PC-3 (cell line): ENCODE measurements around the gene CEP170. TPM values are rescaled to one million over a fixed set of nuclear protein-coding genes. Genes with fewer than 3 reads are reported as not detected.
A peak's percentile ranks its signal among the peaks of the same experiment; 100 is the strongest.

ENCODE experiments used
- ATAC-seq: fragments of 200-7000 bp; cut with Tn5 transposase; 2 replicates; pipeline ENCODE4 v1.9.1; 2020; ENCODE audit warnings: mild to moderate bottlenecking, moderate library complexity
- BruUV-seq: library from RNA; stranded (reverse); fragments of 400-500 nt; replicated peaks from 2 replicates; lab custom pipeline; 2021; lab: Mats Ljungman, UMichigan
- CTCF ChIA-PET: fragments of 300-600 bp; sonication (Branson Sonifier 250); formaldehyde crosslinking; loops from one replicate; lab custom pipeline; 2022; ENCODE audit warnings: antibody characterized with exemption; lab: Charles Lee
- POLR2A ChIA-PET: fragments of 300-600 bp; sonication (Branson Sonifier 250); formaldehyde crosslinking; loops from one replicate; lab custom pipeline; 2022; ENCODE audit warnings: antibody characterized with exemption; ENCODE audit not compliant: unreplicated experiment; lab: Charles Lee
- DNase-seq: peaks from one replicate; pipeline ENCODE4 v3.0.0-alpha.2; 2015
- H2AFZ ChIP-seq: fragments of 300-600 bp; sonication (generic); 2 replicates; pipeline ENCODE4 v1.6.0; 2016; ENCODE audit warnings: antibody characterized with exemption, low read length
- H3F3A ChIP-seq: fragments of 300-600 bp; sonication (generic); one replicate; pipeline ENCODE4 v1.6.0; 2017; ENCODE audit warnings: antibody characterized with exemption, low read length, control low read depth, mild to moderate bottlenecking; ENCODE audit not compliant: unreplicated experiment
- H3K27ac ChIP-seq: fragments of 300-600 bp; sonication (generic); 2 replicates; pipeline ENCODE4 v1.5.1; 2016; ENCODE audit warnings: mild to moderate bottlenecking, low read length
- H3K27me3 ChIP-seq: fragments of 300-600 bp; sonication (generic); 2 replicates; pipeline ENCODE4 v1.6.1; 2016; ENCODE audit warnings: low read length, mixed read lengths
- H3K36me3 ChIP-seq: fragments of 300-600 bp; sonication (generic); 2 replicates; pipeline ENCODE4 v1.6.1; 2016; ENCODE audit warnings: low read depth, mixed run types, low read length, mixed read lengths
- H3K4me1 ChIP-seq: fragments of 300-600 bp; sonication (generic); 2 replicates; pipeline ENCODE4 v1.5.1; 2016; ENCODE audit warnings: low read length; ENCODE audit not compliant: insufficient read depth
- H3K4me2 ChIP-seq: fragments of 300-600 bp; sonication (generic); 2 replicates; pipeline ENCODE4 v1.6.0; 2016; ENCODE audit warnings: low read length
- H3K4me3 ChIP-seq: fragments of 300-600 bp; sonication (generic); 2 replicates; pipeline ENCODE4 v1.5.1; 2016; ENCODE audit warnings: mild to moderate bottlenecking, low read length, mixed read lengths
- H3K79me2 ChIP-seq: fragments of 300-600 bp; sonication (generic); 2 replicates; pipeline ENCODE4 v1.6.1; 2017; ENCODE audit warnings: low read length, mixed read lengths
- H3K9ac ChIP-seq: fragments of 300-600 bp; sonication (generic); 2 replicates; pipeline ENCODE4 v1.6.0; 2016; ENCODE audit warnings: mild to moderate bottlenecking, low read length
- H3K9me2 ChIP-seq: fragments of 300-600 bp; sonication (generic); replicated peaks from 2 replicates; pipeline ENCODE4 v1.6.1; 2016; ENCODE audit warnings: mixed run types, low read length, mixed read lengths
- H3K9me3 ChIP-seq: fragments of 300-600 bp; sonication (generic); 2 replicates; pipeline ENCODE4 v1.6.1; 2016; ENCODE audit warnings: low read length, mixed read lengths
- H4K20me1 ChIP-seq: fragments of 300-600 bp; sonication (generic); 2 replicates; pipeline ENCODE4 v1.6.1; 2016; ENCODE audit warnings: low read length, mixed read lengths
- EZH2 ChIP-seq: fragments of 300-600 bp; sonication (generic); IDR thresholded peaks from one replicate; pipeline ENCODE4 v1.6.1; 2017; ENCODE audit warnings: antibody characterized with exemption, mild to moderate bottlenecking, low read length; ENCODE audit not compliant: unreplicated experiment
- EZH2phosphoT487 ChIP-seq: fragments of 300-600 bp; sonication (generic); IDR thresholded peaks from 2 replicates; pipeline ENCODE4 v1.6.1; 2018; ENCODE audit warnings: mild to moderate bottlenecking, antibody characterized with exemption, low read length, borderline replicate concordance
- intact Hi-C: fragments of 100-400 bp; cut with micrococcal nuclease; formaldehyde crosslinking; loops from 2 replicates; pipeline ENCODE4 v1.9.0; 2023
- total RNA-seq: library from RNA; depleted of rRNA; stranded (reverse); fragments of >200 nt; gene quantifications from 2 replicates; pipeline ENCODE4 v1.2.3, GENCODE V29; 2014
- TF ChIP-seq, protein P1 (sequence below): fragments of 300-600 bp; sonication (generic); conservative IDR thresholded peaks from 2 replicates; pipeline ENCODE4 v1.5.1; 2017; ENCODE audit warnings: antibody characterized with exemption, low read depth, mild to moderate bottlenecking, low read length

CEP170 gene
- total RNA-seq, 1 experiment from 2014 or later = 65.3 TPM

DNA sequence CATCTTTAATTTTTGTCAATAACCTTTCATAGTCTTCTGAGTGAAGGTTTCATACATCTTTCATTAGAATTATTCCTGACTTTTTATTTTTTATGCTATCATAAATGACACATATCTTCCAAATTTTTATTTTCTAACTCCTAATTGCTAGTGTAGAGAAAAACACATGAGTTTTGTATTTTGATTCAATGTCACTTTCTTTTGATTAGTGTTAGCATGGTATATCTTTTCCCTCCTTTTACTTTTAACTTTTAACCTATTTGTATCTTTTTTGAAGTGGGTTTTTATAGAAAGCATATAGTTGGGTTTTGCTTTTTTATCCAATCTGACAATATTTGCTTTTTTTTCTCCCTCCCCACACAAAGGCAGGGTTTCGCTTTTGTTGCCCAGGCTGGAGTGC lies 44.0 kb upstream of the CEP170 start:
- Histone ChIP-seq H3K4me2 (no peak overlapping the region), H3K9me3 (peaks cover 8% of the 10 kb centered on the region; the same call in 1 of the 2 replicates), H4K20me1 (no peaks in the 10 kb centered on the region), H3K79me2 (no peaks in the 10 kb centered on the region), H3K4me1 (no peaks in the 10 kb centered on the region), H3K27me3 (no peaks in the 10 kb centered on the region), H3K9me2 (no peaks in the 10 kb centered on the region), H3K9ac (no peak overlapping the region), H3K36me3 (peaks cover 21% of the 10 kb centered on the region), H3F3A (no peaks in the 10 kb centered on the region), H3K4me3 (no peak overlapping the region), H3K27ac (no peak overlapping the region), H2AFZ (no peak overlapping the region)
- intact Hi-C loops = no loop called here
- no peak for DNase-seq
- no TSS peak for BruUV-seq
- CTCF ChIA-PET = no interaction called here
- ATAC-seq = no peak
- POLR2A ChIA-PET = no interaction called here
- no peak for TF ChIP-seq EZH2phosphoT487
- no peak for TF ChIP-seq EZH2
- TF ChIP-seq, protein P1, sequence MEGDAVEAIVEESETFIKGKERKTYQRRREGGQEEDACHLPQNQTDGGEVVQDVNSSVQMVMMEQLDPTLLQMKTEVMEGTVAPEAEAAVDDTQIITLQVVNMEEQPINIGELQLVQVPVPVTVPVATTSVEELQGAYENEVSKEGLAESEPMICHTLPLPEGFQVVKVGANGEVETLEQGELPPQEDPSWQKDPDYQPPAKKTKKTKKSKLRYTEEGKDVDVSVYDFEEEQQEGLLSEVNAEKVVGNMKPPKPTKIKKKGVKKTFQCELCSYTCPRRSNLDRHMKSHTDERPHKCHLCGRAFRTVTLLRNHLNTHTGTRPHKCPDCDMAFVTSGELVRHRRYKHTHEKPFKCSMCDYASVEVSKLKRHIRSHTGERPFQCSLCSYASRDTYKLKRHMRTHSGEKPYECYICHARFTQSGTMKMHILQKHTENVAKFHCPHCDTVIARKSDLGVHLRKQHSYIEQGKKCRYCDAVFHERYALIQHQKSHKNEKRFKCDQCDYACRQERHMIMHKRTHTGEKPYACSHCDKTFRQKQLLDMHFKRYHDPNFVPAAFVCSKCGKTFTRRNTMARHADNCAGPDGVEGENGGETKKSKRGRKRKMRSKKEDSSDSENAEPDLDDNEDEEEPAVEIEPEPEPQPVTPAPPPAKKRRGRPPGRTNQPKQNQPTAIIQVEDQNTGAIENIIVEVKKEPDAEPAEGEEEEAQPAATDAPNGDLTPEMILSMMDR = no peak

DNA sequence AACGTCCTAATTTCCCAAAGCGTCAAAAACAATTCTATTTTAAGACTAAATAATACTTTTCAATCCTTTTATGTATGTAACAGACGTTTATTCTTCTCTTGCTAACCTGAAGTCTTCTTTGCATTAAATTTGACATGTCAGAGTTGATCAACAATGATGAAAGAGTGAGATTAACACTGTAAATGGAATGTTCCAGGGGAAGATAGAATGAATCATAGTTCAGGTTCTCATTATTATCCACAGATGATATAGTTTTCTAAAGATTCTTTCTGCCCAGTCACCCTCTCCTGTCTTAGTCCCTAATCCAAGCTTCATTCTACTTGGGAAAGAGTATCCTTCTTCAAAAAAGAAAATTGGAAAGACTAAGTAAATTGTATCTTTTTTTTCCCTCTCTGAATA lies 39.6 kb upstream of the CEP170 start:
- Histone ChIP-seq H3K27ac (no peak overlapping the region), H2AFZ (no peak overlapping the region), H3K79me2 (no peaks in the 10 kb centered on the region), H3K9ac (no peak overlapping the region), H3K4me2 (no peak overlapping the region), H4K20me1 (no peaks in the 10 kb centered on the region), H3K4me3 (no peak overlapping the region), H3K27me3 (no peaks in the 10 kb centered on the region), H3K36me3 (peaks cover 50% of the 10 kb centered on the region), H3K9me2 (no peaks in the 10 kb centered on the region), H3K9me3 (peaks cover 9% of the 10 kb centered on the region), H3K4me1 (no peaks in the 10 kb centered on the region), H3F3A (no peaks in the 10 kb centered on the region)
- ATAC-seq (no peak; the same call in 1 of the 2 replicates), DNase-seq (peak; percentile 55)
- ChIA-PET CTCF (no interaction called here), POLR2A (no interaction called here)
- TF ChIP-seq EZH2 = no peak
- TF ChIP-seq EZH2phosphoT487 = no peak
- TF ChIP-seq, protein P1 = no peak
- intact Hi-C loops = no loop called here
- no TSS peak for BruUV-seq

DNA sequence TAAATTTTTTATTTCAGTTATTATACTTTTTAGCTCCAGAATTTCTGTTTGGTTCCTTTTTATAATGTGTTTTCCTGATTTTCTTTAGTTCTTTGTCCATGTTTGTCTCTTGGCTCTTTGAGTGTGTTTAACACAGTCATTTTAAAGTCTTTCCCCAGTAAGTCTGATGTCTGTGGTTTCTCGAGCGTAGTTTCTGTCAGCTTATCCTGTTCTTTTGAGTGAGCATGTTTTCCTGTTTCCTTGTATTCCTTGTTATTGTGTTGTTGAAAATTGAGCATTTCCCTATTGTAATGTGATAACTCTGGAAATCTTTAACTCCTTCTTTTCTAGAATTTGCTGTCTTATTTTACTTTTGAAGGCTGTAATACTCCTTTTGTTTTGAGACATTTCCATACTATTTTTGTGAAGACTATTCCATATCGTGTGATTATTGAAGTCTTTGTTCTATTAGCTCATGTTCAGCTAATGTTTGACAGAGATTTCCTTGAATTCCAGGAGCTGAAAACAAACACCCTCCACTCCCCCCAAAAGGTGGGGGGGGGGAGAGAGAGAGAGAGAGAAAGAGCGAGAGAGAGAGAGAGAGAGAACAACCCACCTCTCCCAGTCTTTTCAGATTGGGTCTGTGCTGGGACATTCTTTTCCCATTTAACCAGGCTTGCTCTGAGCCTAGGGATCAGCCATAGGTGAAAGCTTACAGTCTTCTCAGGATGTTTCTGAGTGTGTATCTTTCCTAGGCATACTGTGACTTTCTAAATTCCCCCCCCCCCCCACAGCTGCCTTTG lies 39.1 kb upstream of the CEP170 start:
- Histone ChIP-seq H3K9me3 (peaks cover 9% of the 10 kb centered on the region), H3K36me3 (peaks cover 56% of the 10 kb centered on the region), H3K9me2 (no peaks in the 10 kb centered on the region), H3K9ac (no peak overlapping the region), H4K20me1 (no peaks in the 10 kb centered on the region), H3K4me1 (no peaks in the 10 kb centered on the region), H3K27me3 (no peaks in the 10 kb centered on the region), H3K4me2 (no peak overlapping the region), H2AFZ (no peak overlapping the region), H3K79me2 (no peaks in the 10 kb centered on the region), H3K27ac (no peak overlapping the region), H3K4me3 (no peak overlapping the region), H3F3A (no peaks in the 10 kb centered on the region)
- POLR2A ChIA-PET = no interaction called here
- no TSS peak for BruUV-seq
- intact Hi-C loops = no loop called here
- no peak for DNase-seq
- ATAC-seq = no peak
- CTCF ChIA-PET = no interaction called here
- TF ChIP-seq EZH2 (no peak), EZH2phosphoT487 (no peak)
- TF ChIP-seq, protein P1 = no peak
